HTR-8/SVneo (cell line): ENCODE results near the gene TMEM45B.
"Not testable (repeated sequence)": the region's sequence is repeated elsewhere in the genome, so short reads cannot be mapped to it uniquely, and the experiment has no call there.

Experiments
- DNase-seq: peaks from one replicate; pipeline ENCODE4 v3.0.0; 2011; ENCODE audit warnings: low spot score, mixed read lengths; ENCODE audit not compliant: insufficient read length
- FAIRE-seq: peaks from 2 replicates; lab custom pipeline; 2011; peaks lifted over from hg19 to GRCh38; lab: Jason Lieb, UNC

Gene TMEM45B

GRCh38 chr11:129803533-129803932, 12.1 kb upstream of the TMEM45B start:
- no peak for FAIRE-seq
- no peak for DNase-seq

- DNase-seq: no peak
- FAIRE-seq: no peak
Observed at GRCh38 chr11:129804012-129804411, 11.6 kb upstream of the TMEM45B start.

DNA sequence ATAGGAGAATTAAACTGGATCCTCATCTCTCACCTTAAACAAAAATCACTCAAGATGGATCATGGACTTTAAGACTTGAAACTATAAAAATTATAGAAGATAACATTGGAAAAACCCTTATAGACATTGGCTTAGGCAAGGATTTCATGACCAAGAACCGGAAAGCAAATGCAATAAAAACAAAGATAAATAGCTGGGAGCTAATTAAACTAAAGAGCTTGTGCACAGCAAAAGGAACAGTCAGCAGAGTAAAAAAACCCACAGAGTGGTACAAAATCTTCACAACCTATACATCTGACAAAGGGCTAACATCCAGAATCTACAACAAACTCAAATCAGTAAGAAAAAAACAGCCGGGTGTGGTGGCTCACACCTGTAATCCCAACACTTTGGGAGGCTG, 7.4 kb upstream of the TMEM45B start:
- DNase-seq, FAIRE-seq: not testable (repeated sequence)

- FAIRE-seq: no peak
- DNase-seq: no peak
Observed at GRCh38 chr11:129813231-129813791, 2.3 kb upstream of the TMEM45B start.

GRCh38 chr11:129814244-129815014, 1.2 kb upstream of the TMEM45B start:
- DNase-seq: no peak
- no peak for FAIRE-seq

- no peak for DNase-seq
- no peak for FAIRE-seq
Observed at GRCh38 chr11:129817534-129818051, 1.9 kb downstream of the TMEM45B start.

DNA sequence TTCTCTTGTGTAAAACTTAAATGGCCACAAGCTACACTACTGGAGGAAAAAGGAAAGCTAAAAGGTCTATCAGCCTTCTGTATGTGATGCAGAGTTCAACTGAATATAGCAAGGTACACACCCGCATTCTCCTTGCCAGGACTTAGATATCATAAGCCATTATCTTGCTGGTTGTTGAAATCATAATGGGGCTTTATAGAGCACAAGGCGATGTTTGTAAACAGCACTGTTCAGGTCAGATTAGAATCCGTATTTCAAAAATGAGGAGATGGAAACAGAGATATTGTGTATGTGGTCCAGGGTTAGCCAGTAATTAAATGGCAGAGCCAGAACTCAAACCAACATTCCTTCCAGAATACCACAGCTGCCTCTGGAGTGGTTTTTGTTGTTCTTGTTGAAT, 2.6 kb downstream of the TMEM45B start:
- FAIRE-seq: not testable (repeated sequence)

GRCh38 chr11:129819237-129819636, 3.6 kb downstream of the TMEM45B start:
- no peak for FAIRE-seq
- DNase-seq: no peak

More for the DNA sequence above, 2.6 kb downstream of the TMEM45B start:
- not testable (repeated sequence) for DNase-seq

- DNase-seq, FAIRE-seq: not testable (repeated sequence)
Observed at GRCh38 chr11:129820228-129820627, 4.6 kb downstream of the TMEM45B start.

- not testable (repeated sequence) for FAIRE-seq, DNase-seq
Observed at GRCh38 chr11:129823281-129823680, 7.6 kb downstream of the TMEM45B start.

GRCh38 chr11:129823799-129824198, 8.2 kb downstream of the TMEM45B start:
- not testable (repeated sequence) for DNase-seq
- peak; percentile 48 for FAIRE-seq

GRCh38 chr11:129825380-129825779, 9.7 kb downstream of the TMEM45B start:
- DNase-seq (no peak), FAIRE-seq (no peak)

DNA sequence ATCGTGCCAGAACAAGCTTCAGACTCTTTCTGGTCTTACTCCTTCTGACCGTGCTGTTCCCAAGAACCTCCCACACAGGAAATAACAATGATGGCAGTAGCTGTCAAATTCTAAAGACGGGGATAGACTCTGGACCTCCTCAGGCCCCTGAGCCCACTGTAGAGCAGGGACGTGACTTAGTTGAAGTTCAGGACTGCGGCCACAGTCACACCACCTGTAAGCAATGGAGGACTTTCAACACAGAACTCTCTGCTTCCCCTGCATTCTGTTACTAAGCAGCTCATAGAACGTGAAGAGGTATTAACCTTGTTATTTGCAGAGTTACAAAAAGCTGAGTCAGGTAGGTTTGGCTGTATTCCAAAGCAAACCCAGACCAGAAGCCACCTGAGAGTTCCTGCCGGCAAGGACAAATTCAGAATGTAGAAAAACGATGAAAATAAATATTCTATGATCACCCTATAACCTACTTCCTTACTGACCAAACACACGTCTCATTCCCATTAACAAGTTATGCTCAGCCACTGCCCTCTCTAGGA, 12.7 kb downstream of the TMEM45B start:
- DNase-seq (no peak), FAIRE-seq (no peak)

DNA sequence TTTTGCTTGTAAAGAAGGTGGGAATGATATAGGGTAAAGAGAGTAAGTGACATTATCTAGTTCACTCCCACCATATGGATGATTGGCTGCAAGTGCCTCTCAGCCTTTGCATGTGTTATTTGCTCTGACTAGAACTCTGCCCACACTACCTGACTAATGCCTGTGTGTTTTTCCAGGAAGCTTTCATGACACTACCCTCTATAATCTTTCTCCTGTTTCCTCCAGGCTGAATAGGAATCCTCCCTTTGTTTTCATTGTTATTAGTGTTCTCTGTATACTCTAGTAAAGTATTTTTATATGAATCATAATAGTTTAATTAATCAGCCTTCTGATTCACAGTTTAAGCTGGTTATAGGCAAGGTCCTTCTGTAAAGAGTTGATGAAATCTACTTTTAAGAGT, 13.8 kb downstream of the TMEM45B start:
- not testable (repeated sequence) for FAIRE-seq

DNA sequence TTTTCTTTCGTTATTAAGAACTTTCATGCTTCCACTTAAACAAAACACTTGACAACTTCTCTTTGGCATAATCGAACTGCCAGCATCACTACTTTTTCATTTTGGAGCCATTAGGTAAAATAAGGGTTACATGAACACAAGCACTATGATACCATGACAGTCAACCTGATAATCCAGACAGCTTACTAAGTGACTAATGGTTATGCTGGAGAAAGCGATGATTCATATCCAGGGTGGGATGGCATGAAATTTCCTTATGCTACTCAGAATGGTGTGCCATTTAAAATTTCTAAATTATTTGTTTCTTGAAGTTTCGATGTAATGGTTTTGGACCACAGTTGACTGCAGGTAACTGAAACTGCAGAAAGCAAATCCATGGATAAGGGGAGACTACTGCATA, 15.6 kb downstream of the TMEM45B start:
- FAIRE-seq, DNase-seq: not testable (repeated sequence)

More for the DNA sequence above, 13.8 kb downstream of the TMEM45B start:
- DNase-seq: not testable (repeated sequence)

DNA sequence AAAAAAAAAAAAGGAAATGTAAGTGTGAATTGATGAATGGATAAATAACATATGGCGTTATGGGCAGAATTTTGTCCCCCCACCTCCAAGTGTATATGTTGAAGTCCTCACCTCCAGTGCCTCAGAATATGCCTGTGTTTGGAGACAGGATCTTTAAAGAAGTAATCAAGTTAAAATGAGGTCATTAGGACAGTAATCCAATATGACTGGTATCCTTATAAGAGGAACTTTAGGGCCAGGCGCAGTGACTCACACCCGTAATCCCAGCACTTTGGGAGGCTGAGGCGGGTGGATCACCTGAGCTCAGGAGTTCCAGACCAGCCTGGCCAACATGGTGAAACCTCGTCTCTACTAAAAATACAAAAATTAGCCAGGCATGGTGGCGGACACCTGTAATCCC, 17.6 kb downstream of the TMEM45B start:
- not testable (repeated sequence) for DNase-seq, FAIRE-seq

DNA sequence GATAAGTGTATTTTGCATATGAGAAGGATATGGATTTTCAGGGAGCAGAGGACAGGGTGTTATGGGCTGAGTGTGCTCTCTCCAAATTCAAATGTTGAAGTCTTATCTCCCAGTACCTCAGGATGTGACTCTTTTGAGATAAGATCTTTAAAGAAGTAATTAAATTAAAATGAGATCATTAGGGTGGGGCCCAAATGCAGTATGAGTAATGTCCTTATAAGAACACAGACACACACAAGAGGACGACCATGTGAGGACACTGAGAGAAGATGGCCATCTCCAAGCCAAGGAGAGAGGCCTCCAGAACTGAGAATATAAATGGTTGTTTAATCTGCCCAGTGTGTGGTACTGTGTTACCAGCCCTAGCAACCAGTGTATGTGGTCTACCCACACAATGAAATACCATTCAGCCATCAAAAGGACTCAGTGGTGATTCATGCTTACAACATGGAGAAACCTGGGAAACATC, 20.8 kb downstream of the TMEM45B start:
- FAIRE-seq, DNase-seq: not testable (repeated sequence)

DNA sequence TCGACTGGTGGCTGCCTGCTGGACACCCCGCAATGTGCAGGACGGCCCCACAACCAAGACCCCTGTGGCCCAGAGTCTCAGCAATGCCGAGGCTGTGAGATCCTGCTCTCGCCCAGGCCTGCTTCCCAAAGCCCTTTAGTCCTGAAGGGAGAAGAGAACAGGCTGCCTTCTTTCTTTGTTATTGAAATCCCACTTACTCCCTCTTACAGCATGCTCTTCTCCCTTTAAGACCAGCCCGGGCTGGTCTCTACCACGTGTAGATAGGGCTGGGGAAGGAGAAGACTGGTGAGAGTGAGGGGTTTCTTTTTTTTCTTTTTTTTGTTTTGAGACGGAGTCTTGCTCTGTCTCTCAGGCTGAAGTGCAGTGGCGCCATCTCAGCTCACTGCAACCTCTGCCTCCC, 21.3 kb downstream of the TMEM45B start:
- DNase-seq (no peak), FAIRE-seq (no peak)

DNA sequence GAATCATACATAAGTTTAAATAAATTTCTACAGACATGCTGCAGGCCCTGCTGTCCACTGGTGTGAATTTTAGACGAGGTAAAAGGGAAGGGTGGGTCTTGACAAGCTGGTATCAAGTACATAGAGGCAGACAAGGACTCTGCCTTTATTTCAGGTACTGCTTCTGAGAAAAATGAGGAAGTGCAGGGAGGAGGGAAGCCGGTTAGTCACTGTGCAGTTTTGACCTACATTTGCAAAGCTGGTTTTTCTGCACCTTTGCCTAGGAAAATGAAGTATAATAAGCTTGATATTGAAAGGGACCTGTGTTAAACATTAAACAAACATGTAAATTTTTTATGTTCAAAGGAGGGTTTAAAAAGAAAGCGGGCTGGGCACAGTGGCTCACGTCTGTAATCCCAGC, 24.6 kb downstream of the TMEM45B start:
- no peak for FAIRE-seq

DNA sequence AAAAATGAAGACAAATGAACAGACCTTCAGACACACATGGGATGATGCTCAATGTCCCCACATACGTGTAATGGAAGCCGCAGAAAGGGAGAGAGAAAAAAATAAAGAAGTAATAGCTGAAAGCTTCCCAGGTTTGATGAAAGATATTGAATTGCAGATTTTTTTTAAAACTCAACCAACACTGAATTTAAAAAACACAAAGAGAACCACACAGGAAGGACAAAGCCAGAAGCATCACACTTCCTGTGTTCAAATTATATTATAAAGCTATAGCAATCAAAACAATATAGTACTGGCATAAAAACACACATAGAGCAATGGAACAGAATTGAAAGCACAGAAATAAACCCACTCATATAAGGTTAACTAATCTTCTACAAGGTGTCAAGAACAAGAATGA, 26.5 kb downstream of the TMEM45B start:
- FAIRE-seq (no peak), DNase-seq (no peak)

More for the DNA sequence above, 24.6 kb downstream of the TMEM45B start:
- DNase-seq: no peak
